Retina (tissue), 1 donor: Measurements from ENCODE around the gene NCKAP5.
"Not testable (repeated sequence)": the region's sequence is repeated elsewhere in the genome, so short reads cannot be mapped to it uniquely, and the experiment has no call there.

Source experiments
- DNase-seq: peaks from one replicate; pipeline ENCODE4 v3.0.0-alpha.2; 2016

Gene NCKAP5

DNA sequence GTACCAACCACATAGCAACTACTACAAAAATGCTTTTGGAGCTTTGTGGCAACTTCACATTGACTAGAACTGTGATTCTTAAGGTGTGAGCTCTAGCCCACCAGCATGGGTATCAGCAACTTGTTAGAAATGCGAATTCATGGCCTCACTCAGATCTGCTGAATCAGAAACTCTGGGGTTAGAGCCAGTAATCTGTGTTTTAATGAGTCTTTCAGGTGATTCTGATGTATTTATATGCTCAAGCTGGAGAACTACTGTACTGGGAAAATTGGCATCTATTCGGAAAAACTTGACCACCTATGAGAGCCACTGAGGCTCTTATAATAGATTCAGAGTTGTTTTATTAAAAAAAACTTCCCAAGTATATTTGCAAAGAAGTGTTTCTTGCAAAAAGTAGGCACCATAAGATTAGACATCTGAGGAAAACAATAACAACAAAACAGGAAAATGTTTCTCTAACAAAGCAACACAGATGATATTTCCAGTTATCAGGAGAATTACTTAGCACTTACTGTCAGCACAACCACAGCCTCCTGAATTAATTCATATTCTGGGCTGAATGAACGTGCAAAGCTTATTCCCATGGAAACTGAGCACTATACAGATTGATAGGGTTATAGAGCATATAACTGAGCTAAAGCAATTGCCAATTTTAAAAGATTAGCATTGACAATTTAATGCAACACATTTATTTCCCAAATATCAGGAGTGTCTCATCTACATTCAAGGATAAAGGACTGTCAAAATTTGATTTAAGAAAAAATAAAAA, 71.6 kb downstream of the NCKAP5 start:
- no peak for DNase-seq

DNA sequence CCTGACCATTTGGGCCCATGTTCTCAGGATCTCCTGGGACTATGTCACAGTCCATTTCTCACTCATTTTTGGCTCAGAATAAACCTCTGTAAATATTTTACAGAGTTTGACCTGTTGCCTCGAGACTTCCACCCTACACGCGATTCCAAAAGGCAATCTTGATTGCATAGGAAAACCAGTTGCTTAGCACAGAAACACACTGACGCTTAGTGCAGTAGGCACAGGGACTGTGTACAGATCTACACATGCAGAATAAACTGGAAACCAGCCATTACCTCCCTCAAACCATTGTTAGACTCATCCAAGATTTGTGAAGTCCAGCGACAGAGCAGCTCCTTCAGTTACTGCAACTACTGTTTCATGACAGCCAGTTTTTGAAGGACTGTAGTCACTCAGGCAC, 73.0 kb downstream of the NCKAP5 start:
- DNase-seq = no peak

DNA sequence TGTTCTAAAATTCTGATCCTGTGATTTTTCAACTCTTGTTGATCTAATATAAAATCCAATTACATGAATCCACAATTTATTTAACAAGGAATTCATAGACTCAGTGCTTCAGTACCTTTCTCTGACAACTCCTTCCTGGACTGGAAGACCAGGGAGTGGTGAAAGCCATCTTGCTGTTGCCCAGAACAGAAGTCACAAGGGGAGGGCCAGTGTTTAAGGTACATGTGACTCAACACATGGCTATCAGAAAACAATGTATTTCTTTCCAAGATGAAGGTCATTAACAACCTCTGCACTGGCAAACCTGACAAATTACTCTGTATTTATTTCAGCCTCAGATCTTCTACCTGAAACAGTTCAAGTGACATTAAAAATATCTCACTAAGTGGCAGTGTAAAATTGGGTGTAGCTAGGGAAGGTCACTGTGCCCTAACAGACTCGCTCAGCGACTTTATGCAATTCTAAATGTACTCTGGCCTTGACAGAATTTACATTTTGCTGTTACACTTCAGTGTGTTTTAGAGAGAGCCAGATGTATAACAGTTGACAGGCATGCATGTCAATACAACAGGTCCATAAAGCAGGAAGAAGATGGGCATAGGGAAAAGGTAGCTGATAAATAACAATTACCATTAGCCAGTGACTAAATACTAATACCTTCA, 75.4 kb downstream of the NCKAP5 start:
- DNase-seq = no peak

DNA sequence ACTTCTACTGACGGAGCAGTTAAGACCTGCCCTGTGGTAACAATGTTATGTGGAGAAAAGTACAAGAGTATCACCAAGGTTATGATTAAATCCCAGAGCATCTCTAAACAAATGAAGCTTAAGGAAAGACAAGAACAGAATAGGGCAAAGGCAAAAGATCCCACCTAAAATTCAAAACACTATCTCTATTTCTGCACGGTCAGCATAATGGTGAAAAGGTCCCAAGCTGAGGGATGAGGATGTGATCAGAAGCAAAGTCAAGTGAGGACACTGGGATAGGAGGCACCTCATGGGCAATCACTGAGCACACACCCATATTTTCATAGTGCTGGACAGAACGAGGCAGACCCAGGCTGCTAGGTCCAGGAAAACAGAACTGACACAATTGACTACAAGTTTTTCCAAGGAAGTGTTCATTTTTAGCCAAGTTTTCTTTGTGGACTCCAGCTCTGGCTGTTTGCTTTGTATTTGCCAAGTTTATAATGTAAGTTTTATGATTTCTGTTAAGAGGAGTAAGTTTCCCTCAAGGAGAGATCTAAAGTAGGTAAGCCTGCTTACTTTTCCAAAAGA, 77.8 kb downstream of the NCKAP5 start:
- no peak for DNase-seq

DNA sequence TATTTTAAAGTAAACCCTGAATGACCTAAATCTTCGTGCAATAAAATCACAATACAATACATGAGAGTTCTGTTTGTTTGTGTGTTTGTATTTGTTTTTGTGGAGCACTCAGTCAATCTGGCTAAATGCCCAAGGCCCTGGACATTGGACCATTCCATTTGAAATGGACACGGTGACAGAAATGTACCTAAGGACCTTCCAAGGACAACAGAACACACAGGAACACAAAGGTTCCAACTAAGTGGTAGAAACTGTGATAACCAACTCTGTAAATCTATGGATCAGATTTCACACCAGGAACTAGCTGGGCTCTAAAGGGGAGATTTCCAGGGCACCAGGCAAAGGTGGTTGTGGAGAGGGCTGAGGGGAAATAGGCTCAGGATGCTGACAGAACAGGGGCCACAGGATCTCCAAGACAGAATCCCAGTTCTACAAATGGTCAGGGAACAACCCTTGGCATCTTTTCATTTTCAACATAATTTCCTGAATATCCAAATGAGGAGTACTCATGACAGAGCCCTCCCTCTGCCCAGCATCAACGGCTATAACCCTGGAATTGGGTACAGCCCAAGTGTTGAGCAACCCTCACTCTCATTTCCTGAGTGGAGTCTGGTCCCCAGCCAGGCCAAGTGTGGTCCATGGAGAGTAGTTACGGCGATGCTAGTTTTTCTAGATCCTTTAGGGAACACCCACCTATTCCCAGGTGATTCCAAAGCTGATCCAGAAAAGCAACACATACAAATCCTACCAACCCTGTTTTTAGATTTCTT, 78.4 kb downstream of the NCKAP5 start:
- no peak for DNase-seq

DNA sequence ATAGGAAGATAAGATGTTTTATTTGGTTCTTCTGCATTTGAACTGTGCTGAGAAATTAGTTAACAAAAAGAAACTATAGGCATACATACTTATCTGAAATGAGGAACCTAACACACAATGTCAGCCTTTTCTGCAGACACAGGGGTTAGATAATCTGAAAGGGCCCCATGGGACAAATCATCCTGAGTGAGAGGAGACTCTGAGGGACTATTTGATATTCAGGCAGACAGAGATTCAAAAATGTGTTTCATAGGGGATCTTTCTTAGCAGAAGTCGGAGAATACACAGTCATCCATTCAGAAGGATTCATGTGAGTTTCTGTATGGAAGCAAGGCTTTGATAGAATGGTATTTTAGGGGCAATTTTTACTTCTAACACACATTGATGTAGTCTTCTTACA, 79.1 kb downstream of the NCKAP5 start:
- DNase-seq = no peak

DNA sequence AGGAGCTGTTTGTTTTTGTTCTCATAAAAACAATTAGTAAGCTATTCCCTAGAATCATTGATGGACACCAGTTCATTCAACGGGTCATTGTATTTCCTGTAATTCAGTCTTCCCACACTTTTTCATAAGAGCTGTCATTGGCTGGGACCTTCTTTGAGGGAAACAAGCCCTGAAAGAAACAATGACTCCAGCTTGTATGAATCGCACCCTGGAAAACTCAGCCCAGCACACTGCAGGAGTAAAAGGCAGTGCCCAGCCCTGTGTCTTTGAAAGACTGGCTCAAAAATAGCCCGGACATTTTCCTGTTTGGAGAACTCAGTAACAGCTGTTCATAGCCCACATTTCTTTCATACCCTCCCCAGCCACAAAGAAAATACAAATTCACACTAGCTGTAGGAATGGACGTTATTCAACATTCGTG, 81.5 kb downstream of the NCKAP5 start:
- no peak for DNase-seq

DNA sequence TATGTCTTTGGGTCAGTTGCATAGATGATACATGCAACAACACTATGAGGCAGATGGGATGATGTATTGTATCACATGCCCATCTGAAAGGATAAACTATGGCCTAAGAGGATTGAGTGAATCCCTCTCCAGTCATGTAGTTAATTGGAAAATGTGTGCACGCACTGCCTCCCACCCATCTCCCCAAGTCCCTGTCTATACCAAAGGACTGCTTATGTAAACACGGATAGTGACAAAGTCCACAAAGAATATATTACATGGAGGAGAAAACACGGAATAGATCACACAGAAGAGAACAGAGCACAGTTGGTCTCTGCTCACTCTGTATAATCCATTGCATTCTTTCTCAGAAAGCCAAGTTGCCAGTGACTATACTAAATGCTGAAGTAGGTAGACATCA, 82.4 kb downstream of the NCKAP5 start:
- no peak for DNase-seq

DNA sequence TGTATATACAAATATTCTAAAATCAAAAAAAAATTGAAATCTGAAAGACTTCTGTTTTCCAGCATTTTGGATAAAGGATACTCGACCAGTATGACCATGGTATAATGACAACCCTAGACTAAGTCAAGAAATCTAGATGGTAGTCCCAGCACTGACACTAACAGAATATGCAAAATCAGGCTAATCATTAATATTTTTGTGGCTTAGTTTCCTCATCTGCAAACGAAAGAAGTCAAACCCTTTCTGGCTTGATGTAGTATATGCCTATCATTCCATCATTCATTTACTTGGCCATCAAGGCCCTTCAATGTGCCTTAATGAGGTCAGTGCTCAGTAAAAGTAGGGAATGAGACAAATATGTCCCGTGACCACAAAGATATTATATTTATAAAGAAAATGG, 83.5 kb downstream of the NCKAP5 start:
- DNase-seq = no peak

DNA sequence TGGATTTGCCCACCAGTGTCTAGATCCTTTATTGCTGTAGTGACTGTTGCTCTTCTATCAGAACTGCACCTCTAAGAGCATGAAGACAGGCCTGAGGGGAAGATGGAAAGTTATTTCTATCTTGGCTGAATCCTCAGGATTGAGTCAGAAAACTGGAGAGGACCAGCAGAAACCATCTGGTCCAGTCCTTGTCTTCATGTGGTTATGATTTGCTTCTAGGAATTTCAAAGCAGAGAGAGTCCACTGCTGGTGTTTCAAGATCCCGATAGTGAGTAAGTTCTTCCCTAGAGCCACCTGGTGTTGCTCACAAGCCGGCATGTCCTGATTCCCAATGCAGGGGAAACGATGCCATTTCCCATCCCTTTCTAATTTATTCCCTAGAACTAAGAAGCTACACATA, 84.2 kb downstream of the NCKAP5 start:
- DNase-seq = no peak

DNA sequence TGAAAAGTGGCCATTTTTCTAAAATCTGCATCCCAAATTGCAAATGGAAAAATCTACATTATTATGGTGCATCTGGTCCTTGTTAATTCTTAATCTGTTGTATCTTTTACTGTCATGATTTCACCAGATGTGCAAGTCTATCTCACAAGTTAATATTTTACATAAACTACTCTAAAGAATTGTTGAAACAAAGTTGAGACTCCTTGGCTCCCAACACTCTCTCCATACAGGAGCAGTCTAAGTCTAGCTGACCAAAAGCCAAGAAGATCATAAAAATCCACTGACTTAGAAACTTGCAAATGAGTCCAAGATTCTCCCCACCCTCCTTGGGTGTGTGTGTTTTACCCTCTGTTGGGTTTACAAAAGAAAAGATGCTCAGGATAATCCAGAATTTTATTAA, 85.1 kb downstream of the NCKAP5 start:
- no peak for DNase-seq

DNA sequence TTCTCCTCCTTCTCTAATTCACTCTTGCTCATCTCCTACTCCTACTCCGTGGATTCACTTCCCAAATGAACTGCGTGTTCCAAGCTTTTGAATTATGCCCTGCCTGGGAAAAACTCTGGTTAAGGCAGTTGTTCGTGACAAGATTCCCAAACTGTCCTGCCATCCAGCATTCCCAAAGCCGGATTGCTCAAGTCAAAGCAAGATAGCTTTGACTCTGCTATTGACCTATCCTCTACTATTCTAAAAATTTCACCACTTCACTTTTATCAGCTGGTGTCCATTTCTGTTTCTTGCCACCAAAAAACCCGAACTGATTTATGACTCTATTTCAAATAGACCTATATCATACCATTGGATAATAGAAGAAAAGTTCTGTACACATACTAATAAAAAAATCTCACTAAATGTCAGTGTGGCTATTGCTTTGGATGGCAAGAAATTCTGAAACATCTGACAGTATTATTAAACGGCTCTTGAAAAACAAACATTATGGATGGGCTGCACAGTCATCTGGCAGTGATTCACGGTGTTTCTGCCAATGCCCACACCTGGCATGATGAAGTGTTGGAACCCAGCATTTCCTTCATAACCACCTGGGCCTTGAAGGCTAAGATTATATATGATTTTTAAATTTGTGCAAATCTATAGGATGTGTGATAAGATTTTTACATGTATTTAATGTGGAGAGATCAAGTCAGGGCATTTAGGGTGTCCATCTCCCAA, 87.4 kb downstream of the NCKAP5 start:
- no peak for DNase-seq

DNA sequence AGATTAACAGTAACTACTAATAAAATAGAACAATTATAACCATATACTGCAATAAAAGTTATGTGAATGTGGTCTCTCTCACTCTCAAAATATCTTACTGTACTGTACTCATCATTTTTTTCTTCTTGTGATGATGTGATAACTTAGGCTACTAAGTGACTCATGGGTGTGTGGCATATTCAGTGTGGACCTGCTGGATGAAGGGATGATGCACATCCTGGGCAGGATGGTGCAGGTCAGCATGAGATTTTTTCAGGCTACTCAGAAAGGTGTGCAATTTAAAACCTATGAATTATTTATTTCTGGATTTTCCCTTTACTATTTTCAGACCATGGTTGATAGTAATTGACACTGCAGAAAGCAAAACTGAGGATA, 90.7 kb downstream of the NCKAP5 start:
- no peak for DNase-seq

DNA sequence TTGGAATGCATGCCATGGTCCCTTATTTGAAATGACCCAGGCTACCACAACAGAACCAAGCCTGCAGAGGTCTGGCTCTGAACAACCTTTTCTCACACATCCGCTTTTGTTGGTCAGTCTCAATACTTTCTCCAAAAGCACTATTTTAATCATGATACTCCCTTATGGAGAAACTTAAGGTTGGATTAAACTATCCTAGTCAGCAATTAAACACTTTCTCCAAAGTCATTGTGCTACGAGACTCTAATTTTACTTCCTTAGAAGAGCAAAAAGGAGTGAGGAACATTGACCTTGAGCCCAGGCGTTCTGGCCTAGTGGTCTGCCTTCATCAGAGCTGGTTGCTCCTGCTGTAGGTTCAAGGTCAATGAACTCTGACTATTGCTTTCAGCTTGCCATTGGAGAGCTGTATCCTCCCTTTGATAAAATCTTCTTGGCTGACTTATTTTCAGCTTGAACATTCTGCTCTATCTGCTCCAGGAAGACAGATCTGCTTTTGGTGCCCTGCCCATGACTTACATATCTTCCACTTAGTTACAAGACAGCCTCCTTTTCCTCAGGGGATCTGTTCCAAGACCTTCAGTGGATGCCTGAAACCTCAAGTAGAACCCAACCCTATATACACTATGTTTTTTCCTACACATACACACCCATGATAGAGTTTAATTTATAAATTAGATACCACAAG, 91.2 kb downstream of the NCKAP5 start:
- DNase-seq = no peak

DNA sequence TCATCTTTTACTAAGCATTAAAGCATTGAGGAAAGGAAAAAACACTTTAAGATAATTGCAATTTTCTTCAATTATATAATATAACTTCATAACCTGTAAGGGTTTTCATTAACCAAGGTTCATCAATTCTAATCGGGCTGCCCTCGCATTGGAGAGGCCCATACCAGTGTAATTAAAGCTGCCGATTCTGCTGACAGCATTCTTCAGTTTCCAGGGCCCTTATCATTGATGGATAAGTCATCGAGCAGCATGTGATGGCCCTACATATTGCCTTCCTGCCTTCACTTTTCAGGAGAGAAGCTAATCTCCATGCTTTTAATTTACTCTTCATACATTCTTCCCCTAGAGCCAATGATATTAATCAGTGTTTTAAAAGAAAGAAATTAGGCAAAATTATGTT, 92.0 kb downstream of the NCKAP5 start:
- DNase-seq = no peak

DNA sequence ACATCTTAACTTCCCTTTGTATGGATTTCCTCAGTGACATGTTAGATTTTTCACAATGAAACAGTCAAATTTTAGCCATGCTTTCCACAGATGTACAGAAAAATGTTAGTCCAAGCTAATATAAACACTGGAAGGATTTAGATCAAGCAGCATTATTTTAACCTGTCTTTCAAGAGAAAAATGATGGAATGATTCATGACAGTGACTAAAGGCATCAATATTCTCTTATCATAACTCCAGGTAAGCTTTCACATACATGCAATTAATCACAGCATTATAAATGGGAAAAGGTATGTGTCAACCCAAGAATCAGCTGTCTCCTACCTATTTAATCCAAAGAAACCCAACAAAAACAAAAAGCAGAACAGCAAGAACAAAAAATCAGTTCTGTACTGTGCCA, 92.7 kb downstream of the NCKAP5 start:
- no peak for DNase-seq

DNA sequence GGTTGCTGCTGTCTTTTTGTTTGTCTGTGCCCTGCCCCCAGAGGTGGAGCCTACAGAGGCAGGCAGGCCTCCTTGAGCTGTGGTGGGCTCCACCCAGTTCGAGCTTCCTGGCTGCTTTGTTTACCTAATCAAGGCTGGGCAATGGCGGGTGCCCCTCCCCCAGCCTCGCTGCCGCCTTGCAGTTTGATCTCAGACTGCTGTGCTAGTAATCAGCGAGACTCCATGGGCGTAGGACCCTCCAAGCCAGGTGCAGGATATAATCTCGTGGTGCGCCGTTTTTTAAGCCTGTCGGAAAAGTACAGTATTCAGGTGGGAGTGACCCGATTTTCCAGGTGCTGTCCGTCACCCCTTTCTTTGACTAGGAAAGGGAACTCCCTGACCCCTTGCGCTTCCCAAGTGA, 97.8 kb downstream of the NCKAP5 start:
- DNase-seq = not testable (repeated sequence)

DNA sequence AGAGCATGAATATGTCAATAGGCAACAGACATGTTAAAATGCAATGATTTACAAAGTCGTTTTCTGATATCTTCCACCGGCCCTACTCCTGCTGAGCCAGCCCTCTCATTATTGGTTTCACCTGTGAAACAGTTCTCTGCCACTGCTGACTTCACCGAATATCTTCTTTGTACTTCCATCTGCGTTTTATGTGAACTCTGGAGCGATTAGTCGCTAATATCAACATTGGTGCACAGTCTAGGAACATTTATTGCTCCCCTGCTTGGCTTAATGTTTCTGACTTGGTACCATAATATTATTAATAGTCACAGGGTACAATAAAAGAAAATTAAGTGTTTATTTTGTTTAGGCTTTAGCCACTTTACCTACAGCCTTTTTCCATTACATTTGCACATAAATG, 105.5 kb downstream of the NCKAP5 start:
- no peak for DNase-seq

DNA sequence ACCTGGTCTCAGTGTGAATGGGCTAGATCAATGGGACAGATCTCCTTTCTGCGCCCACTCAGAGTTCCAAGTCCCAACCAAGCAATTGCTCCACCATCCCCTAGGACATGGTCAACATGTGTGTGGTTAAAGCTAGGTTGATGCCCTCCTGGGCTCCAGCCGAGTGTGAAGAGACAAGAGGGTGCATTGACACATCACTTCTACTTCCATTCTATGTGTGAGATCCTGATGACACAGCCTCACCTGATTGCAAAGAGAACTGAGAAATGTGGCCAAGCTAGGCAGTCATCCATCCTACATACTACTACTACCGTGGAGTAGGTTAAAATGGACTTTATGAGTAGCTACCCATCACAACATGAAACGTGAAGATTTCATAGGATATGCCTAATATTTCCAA, 106.8 kb downstream of the NCKAP5 start:
- no peak for DNase-seq

DNA sequence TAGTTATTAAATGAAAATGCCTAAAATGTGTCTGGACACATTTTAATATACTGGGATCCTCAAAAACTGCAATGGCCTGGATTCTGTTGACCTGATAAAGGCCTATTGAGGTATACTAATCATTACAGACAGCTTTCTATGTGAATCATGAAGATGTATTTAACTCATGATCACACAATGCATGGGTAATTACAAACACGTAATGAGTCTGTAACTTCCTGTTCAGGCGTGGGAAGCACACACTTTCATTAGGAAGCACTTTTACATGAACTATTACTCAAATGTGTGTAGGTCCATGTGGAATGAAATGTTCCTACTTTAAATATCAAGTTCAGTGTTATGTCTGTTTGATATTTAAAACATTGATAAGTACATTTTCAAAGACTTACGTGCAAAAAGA, 108.7 kb downstream of the NCKAP5 start:
- no peak for DNase-seq

DNA sequence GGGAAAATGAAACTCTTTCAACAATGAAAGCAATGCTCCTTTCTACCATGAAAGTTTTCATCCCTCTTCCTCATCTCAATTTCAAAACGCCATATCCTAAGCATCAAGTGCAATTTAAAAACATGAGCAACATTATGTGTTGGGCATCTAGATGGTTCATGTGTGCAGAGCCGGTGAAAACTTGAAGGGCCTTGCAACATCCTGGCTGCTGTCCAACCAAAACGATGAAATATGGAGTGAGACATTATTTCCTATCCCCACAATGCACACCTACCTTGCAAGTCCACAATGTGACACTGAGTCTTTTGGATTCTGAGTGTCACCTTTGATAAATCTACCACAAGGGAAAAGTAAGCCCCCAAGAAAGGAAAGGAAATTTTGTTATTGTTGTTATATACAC, 110.0 kb downstream of the NCKAP5 start:
- no peak for DNase-seq

DNA sequence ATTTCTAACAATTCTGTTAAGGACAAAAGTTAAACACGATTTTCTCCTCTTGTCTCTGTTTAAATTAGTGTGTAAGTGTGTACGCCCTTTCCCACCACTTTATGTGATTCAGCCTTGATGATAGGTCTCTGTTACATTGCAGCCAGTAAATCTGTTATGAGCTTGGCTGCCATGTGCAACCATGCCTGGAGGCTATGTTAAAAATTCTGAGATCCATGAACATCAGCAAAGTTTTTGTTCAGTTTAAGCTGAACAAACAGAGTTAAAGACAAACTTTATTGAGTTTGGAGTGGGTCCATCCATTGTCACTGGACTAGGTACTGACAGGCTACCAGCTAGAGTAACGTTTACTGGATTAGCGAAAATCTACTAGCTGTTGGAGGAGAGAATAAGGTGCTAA, 110.4 kb downstream of the NCKAP5 start:
- no peak for DNase-seq
